ENCODE results near the gene LPCAT1.

LPCAT1 gene

GRCh38 chr5:1497795-1498622 is 25.8 kb downstream of the LPCAT1 start:
- DNase-seq (ENCODE audit: low read depth) = no peak

- no peak for DNase-seq (ENCODE audit: low read depth)
These were observed 26.4 kb downstream of the LPCAT1 start for GRCh38 chr5:1497242-1497777.

GRCh38 chr5:1495525-1495897 is 28.2 kb downstream of the LPCAT1 start:
- no peak for DNase-seq (ENCODE audit: low read depth)

- DNase-seq (ENCODE audit: low read depth) = no peak
These were observed 28.8 kb downstream of the LPCAT1 start for GRCh38 chr5:1494780-1495524.

- no peak for DNase-seq (ENCODE audit: low read depth)
These were observed 29.8 kb downstream of the LPCAT1 start for GRCh38 chr5:1493941-1494340.

- no peak for DNase-seq (ENCODE audit: low read depth)
These were observed 30.3 kb downstream of the LPCAT1 start for GRCh38 chr5:1493413-1493812.

GRCh38 chr5:1492757-1493156 is 31.0 kb downstream of the LPCAT1 start:
- DNase-seq (ENCODE audit: low read depth) = no peak

GRCh38 chr5:1490376-1490775 is 33.4 kb downstream of the LPCAT1 start:
- DNase-seq (ENCODE audit: low read depth) = no peak

GRCh38 chr5:1489754-1490153 is 34.0 kb downstream of the LPCAT1 start:
- no peak for DNase-seq (ENCODE audit: low read depth)

GRCh38 chr5:1488882-1489680 is 34.7 kb downstream of the LPCAT1 start:
- DNase-seq (ENCODE audit: low read depth) = peak; percentile 30

GRCh38 chr5:1487079-1487764 is 36.5 kb downstream of the LPCAT1 start:
- DNase-seq (ENCODE audit: low read depth) = no peak

GRCh38 chr5:1486271-1486670 is 37.5 kb downstream of the LPCAT1 start:
- DNase-seq (ENCODE audit: low read depth) = no peak

- no peak for DNase-seq (ENCODE audit: low read depth)
These were observed 38.1 kb downstream of the LPCAT1 start for GRCh38 chr5:1485579-1486118.

- no peak for DNase-seq (ENCODE audit: low read depth)
These were observed 38.8 kb downstream of the LPCAT1 start for GRCh38 chr5:1484730-1485578.

- DNase-seq (ENCODE audit: low read depth) = no peak
These were observed 39.7 kb downstream of the LPCAT1 start for GRCh38 chr5:1483856-1484729.

- no peak for DNase-seq (ENCODE audit: low read depth)
These were observed 40.7 kb downstream of the LPCAT1 start for GRCh38 chr5:1483064-1483463.

- no peak for DNase-seq (ENCODE audit: low read depth)
These were observed 41.8 kb downstream of the LPCAT1 start for GRCh38 chr5:1481959-1482331.

- no peak for DNase-seq (ENCODE audit: low read depth)
These were observed 42.3 kb downstream of the LPCAT1 start for GRCh38 chr5:1481266-1481958.

- DNase-seq (ENCODE audit: low read depth) = no peak
These were observed 43.0 kb downstream of the LPCAT1 start for GRCh38 chr5:1480806-1481205.

Data from stimulated activated CD8-positive, alpha-beta memory T cell treated with anti-CD3 and anti-CD28 coated beads, Interleukin-7, amount 100 ng/mL, for 24 hours (primary cell).